H54 (cell line): ENCODE measurements around the gene ZBTB18.

Source experiments
- DNase-seq: peaks from one replicate; pipeline ENCODE4 v3.0.0; 2011; ENCODE audit warnings: low spot score, mixed read lengths; ENCODE audit not compliant: insufficient read length
- FAIRE-seq: peaks from 3 replicates; lab custom pipeline; 2011; peaks lifted over from hg19 to GRCh38; lab: Jason Lieb, UNC
- POLR2A ChIP-seq: IDR thresholded peaks from 2 replicates; pipeline ENCODE4 v1.6.1; 2011; ENCODE audit warnings: low read depth, mild to moderate bottlenecking, low read length

ZBTB18 gene

GRCh38 chr1:244082969-244083368 lies 31.9 kb downstream of the ZBTB18 start:
- FAIRE-seq (no peak), DNase-seq (no peak)
- no peak for TF ChIP-seq POLR2A

GRCh38 chr1:244083383-244083943 lies 32.4 kb downstream of the ZBTB18 start:
- TF ChIP-seq POLR2A: no peak
- DNase-seq (no peak), FAIRE-seq (no peak)

- DNase-seq: no peak
- FAIRE-seq: no peak
- TF ChIP-seq POLR2A: no peak
These were observed 33.7 kb downstream of the ZBTB18 start for GRCh38 chr1:244084763-244085162.

- no peak for DNase-seq
- no peak for FAIRE-seq
- TF ChIP-seq POLR2A: no peak
These were observed 34.8 kb downstream of the ZBTB18 start for GRCh38 chr1:244085891-244086290.

- no peak for TF ChIP-seq POLR2A
- DNase-seq (no peak), FAIRE-seq (no peak)
These were observed 36.0 kb downstream of the ZBTB18 start for GRCh38 chr1:244087021-244087560.

GRCh38 chr1:244087611-244088010 lies 36.5 kb downstream of the ZBTB18 start:
- FAIRE-seq: no peak
- no peak for DNase-seq
- no peak for TF ChIP-seq POLR2A

GRCh38 chr1:244088161-244088560 lies 37.1 kb downstream of the ZBTB18 start:
- DNase-seq: no peak
- TF ChIP-seq POLR2A: no peak
- no peak for FAIRE-seq

- DNase-seq: no peak
These were observed 38.5 kb downstream of the ZBTB18 start for GRCh38 chr1:244089561-244089960.

GRCh38 chr1:244090645-244091044 lies 39.6 kb downstream of the ZBTB18 start:
- TF ChIP-seq POLR2A: no peak
- FAIRE-seq: no peak
- DNase-seq: no peak

More at GRCh38 chr1:244089561-244089960, 38.5 kb downstream of the ZBTB18 start:
- FAIRE-seq: no peak
- no peak for TF ChIP-seq POLR2A

- DNase-seq (no peak), FAIRE-seq (no peak)
- no peak for TF ChIP-seq POLR2A
These were observed 41.3 kb downstream of the ZBTB18 start for GRCh38 chr1:244092293-244092963.

GRCh38 chr1:244092964-244093638 lies 42.0 kb downstream of the ZBTB18 start:
- DNase-seq (no peak), FAIRE-seq (no peak)
- no peak for TF ChIP-seq POLR2A

GRCh38 chr1:244094880-244095528 lies 43.9 kb downstream of the ZBTB18 start:
- TF ChIP-seq POLR2A: no peak
- no peak for DNase-seq
- FAIRE-seq: no peak

- DNase-seq (no peak), FAIRE-seq (no peak)
- TF ChIP-seq POLR2A: no peak
These were observed 44.4 kb downstream of the ZBTB18 start for GRCh38 chr1:244095529-244095911.

- no peak for TF ChIP-seq POLR2A
- FAIRE-seq (no peak), DNase-seq (no peak)
These were observed 45.1 kb downstream of the ZBTB18 start for GRCh38 chr1:244096066-244096610.

- FAIRE-seq (no peak), DNase-seq (no peak)
- TF ChIP-seq POLR2A: no peak
These were observed 45.6 kb downstream of the ZBTB18 start for GRCh38 chr1:244096691-244097090.
